Measurements from ENCODE around the gene ZIC2.

Gene ZIC2

GRCh38 chr13:99973808-99974185, 7.8 kb upstream of the ZIC2 start:
- H3K36me3 ChIP-seq (ENCODE audit: control insufficient read depth in 2 of 2, insufficient read depth in 2 of 2, low read length in 2 of 2), result no peaks in the 10 kb centered on the region
- H3K9ac ChIP-seq (ENCODE audit: low read depth in 1 of 2, low read length in 2 of 2), result no peak overlapping the region
- no peaks in the 10 kb centered on the region for H3K9me3 ChIP-seq (ENCODE audit: control insufficient read depth in 2 of 2, low read length in 2 of 2)
- no peak overlapping the region for H3K27ac ChIP-seq (ENCODE audit: low read depth in 2 of 2, low read length in 2 of 2)
- peaks cover 12 to 15% of the 10 kb centered on the region in 2 donors for H3K4me1 ChIP-seq (ENCODE audit: control insufficient read depth in 2 of 2, insufficient read depth in 2 of 2, low read length in 2 of 2)
- peaks cover 69 to 85% of the 10 kb centered on the region in 2 donors for H3K27me3 ChIP-seq (ENCODE audit: control insufficient read depth in 2 of 2, insufficient read depth in 2 of 2, low read length in 2 of 2)
- H3K4me3 ChIP-seq (ENCODE audit: low read length in 2 of 2), result no peak overlapping the region

GRCh38 chr13:99974296-99974938, 7.2 kb upstream of the ZIC2 start:
- Histone ChIP-seq H3K27ac (ENCODE audit: low read depth in 2 of 2, low read length in 2 of 2) (no peak overlapping the region), H3K36me3 (ENCODE audit: control insufficient read depth in 2 of 2, insufficient read depth in 2 of 2, low read length in 2 of 2) (no peaks in the 10 kb centered on the region), H3K4me1 (ENCODE audit: control insufficient read depth in 2 of 2, insufficient read depth in 2 of 2, low read length in 2 of 2) (peaks cover 8 to 10% of the 10 kb centered on the region in 2 donors), H3K9ac (ENCODE audit: low read depth in 1 of 2, low read length in 2 of 2) (no peak overlapping the region), H3K27me3 (ENCODE audit: control insufficient read depth in 2 of 2, insufficient read depth in 2 of 2, low read length in 2 of 2) (peaks cover 69 to 84% of the 10 kb centered on the region in 2 donors), H3K4me3 (ENCODE audit: low read length in 2 of 2) (no peak overlapping the region), H3K9me3 (ENCODE audit: control insufficient read depth in 2 of 2, low read length in 2 of 2) (no peaks in the 10 kb centered on the region)

- Histone ChIP-seq H3K27me3 (ENCODE audit: control insufficient read depth in 2 of 2, insufficient read depth in 2 of 2, low read length in 2 of 2) (peaks cover 71 to 87% of the 10 kb centered on the region in 2 donors), H3K36me3 (ENCODE audit: control insufficient read depth in 2 of 2, insufficient read depth in 2 of 2, low read length in 2 of 2) (no peaks in the 10 kb centered on the region), H3K9me3 (ENCODE audit: control insufficient read depth in 2 of 2, low read length in 2 of 2) (no peaks in the 10 kb centered on the region), H3K4me3 (ENCODE audit: low read length in 2 of 2) (no peak overlapping the region), H3K27ac (ENCODE audit: low read depth in 2 of 2, low read length in 2 of 2) (no peak overlapping the region), H3K9ac (ENCODE audit: low read depth in 1 of 2, low read length in 2 of 2) (no peak overlapping the region), H3K4me1 (ENCODE audit: control insufficient read depth in 2 of 2, insufficient read depth in 2 of 2, low read length in 2 of 2) (peaks cover 11 to 15% of the 10 kb centered on the region in 2 donors)
Observed at GRCh38 chr13:99974939-99975561, 6.5 kb upstream of the ZIC2 start.

GRCh38 chr13:99975626-99976025, 6.0 kb upstream of the ZIC2 start:
- Histone ChIP-seq H3K9me3 (ENCODE audit: control insufficient read depth in 2 of 2, low read length in 2 of 2) (no peaks in the 10 kb centered on the region), H3K36me3 (ENCODE audit: control insufficient read depth in 2 of 2, insufficient read depth in 2 of 2, low read length in 2 of 2) (no peaks in the 10 kb centered on the region), H3K4me3 (ENCODE audit: low read length in 2 of 2) (no peak overlapping the region), H3K9ac (ENCODE audit: low read depth in 1 of 2, low read length in 2 of 2) (no peak overlapping the region), H3K27me3 (ENCODE audit: control insufficient read depth in 2 of 2, insufficient read depth in 2 of 2, low read length in 2 of 2) (peaks cover 70 to 87% of the 10 kb centered on the region in 2 donors), H3K27ac (ENCODE audit: low read depth in 2 of 2, low read length in 2 of 2) (no peak overlapping the region), H3K4me1 (ENCODE audit: control insufficient read depth in 2 of 2, insufficient read depth in 2 of 2, low read length in 2 of 2) (peaks cover 12 to 16% of the 10 kb centered on the region in 2 donors)

- H3K4me3 ChIP-seq (ENCODE audit: low read length in 2 of 2), result no peak overlapping the region
- H3K4me1 ChIP-seq (ENCODE audit: control insufficient read depth in 2 of 2, insufficient read depth in 2 of 2, low read length in 2 of 2), result peaks cover 9 to 11% of the 10 kb centered on the region in 2 donors
- H3K36me3 ChIP-seq (ENCODE audit: control insufficient read depth in 2 of 2, insufficient read depth in 2 of 2, low read length in 2 of 2), result no peaks in the 10 kb centered on the region
- H3K9ac ChIP-seq (ENCODE audit: low read depth in 1 of 2, low read length in 2 of 2), result no peak overlapping the region
- no peaks in the 10 kb centered on the region for H3K9me3 ChIP-seq (ENCODE audit: control insufficient read depth in 2 of 2, low read length in 2 of 2)
- peaks cover 67 to 83% of the 10 kb centered on the region in 2 donors for H3K27me3 ChIP-seq (ENCODE audit: control insufficient read depth in 2 of 2, insufficient read depth in 2 of 2, low read length in 2 of 2)
- no peak overlapping the region for H3K27ac ChIP-seq (ENCODE audit: low read depth in 2 of 2, low read length in 2 of 2)
Observed at GRCh38 chr13:99976575-99976974, 5.0 kb upstream of the ZIC2 start.

GRCh38 chr13:99977334-99977911, 4.2 kb upstream of the ZIC2 start:
- Histone ChIP-seq H3K36me3 (ENCODE audit: control insufficient read depth in 2 of 2, insufficient read depth in 2 of 2, low read length in 2 of 2) (no peaks in the 10 kb centered on the region), H3K27me3 (ENCODE audit: control insufficient read depth in 2 of 2, insufficient read depth in 2 of 2, low read length in 2 of 2) (peaks cover 58 to 74% of the 10 kb centered on the region in 2 donors), H3K4me3 (ENCODE audit: low read length in 2 of 2) (no peak overlapping the region), H3K9ac (ENCODE audit: low read depth in 1 of 2, low read length in 2 of 2) (no peak overlapping the region), H3K4me1 (ENCODE audit: control insufficient read depth in 2 of 2, insufficient read depth in 2 of 2, low read length in 2 of 2) (peaks cover 10 to 15% of the 10 kb centered on the region in 2 donors), H3K27ac (ENCODE audit: low read depth in 2 of 2, low read length in 2 of 2) (no peak overlapping the region), H3K9me3 (ENCODE audit: control insufficient read depth in 2 of 2, low read length in 2 of 2) (no peaks in the 10 kb centered on the region)

GRCh38 chr13:99977912-99978798, 3.4 kb upstream of the ZIC2 start:
- H3K4me1 ChIP-seq (ENCODE audit: control insufficient read depth in 2 of 2, insufficient read depth in 2 of 2, low read length in 2 of 2), result peaks cover 10 to 18% of the 10 kb centered on the region in 2 donors
- no peak overlapping the region for H3K4me3 ChIP-seq (ENCODE audit: low read length in 2 of 2)
- peaks cover 58 to 73% of the 10 kb centered on the region in 2 donors for H3K27me3 ChIP-seq (ENCODE audit: control insufficient read depth in 2 of 2, insufficient read depth in 2 of 2, low read length in 2 of 2)
- H3K36me3 ChIP-seq (ENCODE audit: control insufficient read depth in 2 of 2, insufficient read depth in 2 of 2, low read length in 2 of 2), result no peaks in the 10 kb centered on the region
- no peak overlapping the region for H3K27ac ChIP-seq (ENCODE audit: low read depth in 2 of 2, low read length in 2 of 2)
- H3K9ac ChIP-seq (ENCODE audit: low read depth in 1 of 2, low read length in 2 of 2), result no peak overlapping the region
- no peaks in the 10 kb centered on the region for H3K9me3 ChIP-seq (ENCODE audit: control insufficient read depth in 2 of 2, low read length in 2 of 2)

- Histone ChIP-seq H3K9ac (ENCODE audit: low read depth in 1 of 2, low read length in 2 of 2) (no peak overlapping the region), H3K4me1 (ENCODE audit: control insufficient read depth in 2 of 2, insufficient read depth in 2 of 2, low read length in 2 of 2) (peaks cover 10 to 18% of the 10 kb centered on the region in 2 donors), H3K27me3 (ENCODE audit: control insufficient read depth in 2 of 2, insufficient read depth in 2 of 2, low read length in 2 of 2) (peaks cover 62 to 73% of the 10 kb centered on the region in 2 donors), H3K36me3 (ENCODE audit: control insufficient read depth in 2 of 2, insufficient read depth in 2 of 2, low read length in 2 of 2) (no peaks in the 10 kb centered on the region), H3K4me3 (ENCODE audit: low read length in 2 of 2) (no peak overlapping the region), H3K27ac (ENCODE audit: low read depth in 2 of 2, low read length in 2 of 2) (no peak overlapping the region), H3K9me3 (ENCODE audit: control insufficient read depth in 2 of 2, low read length in 2 of 2) (no peaks in the 10 kb centered on the region)
Observed at GRCh38 chr13:99978799-99979452, 2.7 kb upstream of the ZIC2 start.

GRCh38 chr13:99979453-99980200, 2.0 kb upstream of the ZIC2 start:
- H3K9ac ChIP-seq (ENCODE audit: low read depth in 1 of 2, low read length in 2 of 2), result no peak overlapping the region
- H3K36me3 ChIP-seq (ENCODE audit: control insufficient read depth in 2 of 2, insufficient read depth in 2 of 2, low read length in 2 of 2), result no peaks in the 10 kb centered on the region
- peak overlapping the region in 1 of 2 donors; percentile 46 for H3K4me3 ChIP-seq (ENCODE audit: low read length in 2 of 2)
- H3K9me3 ChIP-seq (ENCODE audit: control insufficient read depth in 2 of 2, low read length in 2 of 2), result no peaks in the 10 kb centered on the region
- H3K27me3 ChIP-seq (ENCODE audit: control insufficient read depth in 2 of 2, insufficient read depth in 2 of 2, low read length in 2 of 2), result peaks cover 68 to 73% of the 10 kb centered on the region in 2 donors
- H3K27ac ChIP-seq (ENCODE audit: low read depth in 2 of 2, low read length in 2 of 2), result no peak overlapping the region
- peaks cover 10 to 18% of the 10 kb centered on the region in 2 donors for H3K4me1 ChIP-seq (ENCODE audit: control insufficient read depth in 2 of 2, insufficient read depth in 2 of 2, low read length in 2 of 2)

All from mucosa of rectum (tissue), 2 donors.